PC-9 (cell line): Measurements from ENCODE around the gene CHFR.

Source experiments
- EZH2 ChIP-seq: fragments of 200-600 bp; sonication (generic); IDR thresholded peaks from 2 replicates; pipeline ENCODE4 v1.8.0; 2017; ENCODE audit warnings: antibody characterized with exemption, low read depth
- TF ChIP-seq, protein P1 (sequence below): fragments of 200-600 bp; sonication (generic); conservative IDR thresholded peaks from 2 replicates; pipeline ENCODE4 v1.6.1; 2017; ENCODE audit warnings: mixed run types, antibody characterized with exemption, mild to moderate bottlenecking, moderate library complexity

DNA sequence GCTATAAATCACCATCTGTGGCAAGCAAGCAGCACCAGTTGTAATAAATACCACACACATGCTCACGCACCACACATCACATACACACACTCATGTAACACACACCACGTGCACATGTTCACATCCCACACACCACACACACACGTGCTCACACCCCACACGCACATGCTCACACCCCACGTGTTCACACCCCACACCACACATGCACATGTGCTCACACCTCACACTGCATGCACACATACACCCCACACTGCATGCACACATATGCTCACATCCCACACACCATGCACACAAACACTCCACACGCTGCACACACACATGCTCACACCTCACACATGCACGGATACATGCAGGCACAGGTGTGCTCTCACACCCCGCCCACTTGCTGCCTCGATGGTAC, 102.8 kb downstream of the CHFR start:
- no peak for TF ChIP-seq EZH2
- TF ChIP-seq, protein P1, sequence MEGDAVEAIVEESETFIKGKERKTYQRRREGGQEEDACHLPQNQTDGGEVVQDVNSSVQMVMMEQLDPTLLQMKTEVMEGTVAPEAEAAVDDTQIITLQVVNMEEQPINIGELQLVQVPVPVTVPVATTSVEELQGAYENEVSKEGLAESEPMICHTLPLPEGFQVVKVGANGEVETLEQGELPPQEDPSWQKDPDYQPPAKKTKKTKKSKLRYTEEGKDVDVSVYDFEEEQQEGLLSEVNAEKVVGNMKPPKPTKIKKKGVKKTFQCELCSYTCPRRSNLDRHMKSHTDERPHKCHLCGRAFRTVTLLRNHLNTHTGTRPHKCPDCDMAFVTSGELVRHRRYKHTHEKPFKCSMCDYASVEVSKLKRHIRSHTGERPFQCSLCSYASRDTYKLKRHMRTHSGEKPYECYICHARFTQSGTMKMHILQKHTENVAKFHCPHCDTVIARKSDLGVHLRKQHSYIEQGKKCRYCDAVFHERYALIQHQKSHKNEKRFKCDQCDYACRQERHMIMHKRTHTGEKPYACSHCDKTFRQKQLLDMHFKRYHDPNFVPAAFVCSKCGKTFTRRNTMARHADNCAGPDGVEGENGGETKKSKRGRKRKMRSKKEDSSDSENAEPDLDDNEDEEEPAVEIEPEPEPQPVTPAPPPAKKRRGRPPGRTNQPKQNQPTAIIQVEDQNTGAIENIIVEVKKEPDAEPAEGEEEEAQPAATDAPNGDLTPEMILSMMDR = no peak
